SU-DHL-6 (cell line): Measurements from ENCODE around the gene DCC.

Source experiments
- H2AFZ ChIP-seq: fragments of 200-600 bp; sonication (generic); 2 replicates; pipeline ENCODE4 v1.6.1; 2014; ENCODE audit warnings: low read depth, mild to moderate bottlenecking, moderate library complexity, mixed read lengths, antibody characterized with exemption, low read length; ENCODE audit not compliant: severe bottlenecking
- H3F3A ChIP-seq: fragments of 200-600 bp; shearing (Covaris generic); 2 replicates; pipeline ENCODE4 v1.6.0; 2016; ENCODE audit warnings: antibody characterized with exemption, mild to moderate bottlenecking; ENCODE audit not compliant: insufficient read depth
- H3K27ac ChIP-seq: fragments of 200-600 bp; sonication (generic); 2 replicates; pipeline ENCODE4 v1.5.1; 2016; ENCODE audit warnings: low read depth, mild to moderate bottlenecking, low read length, moderate library complexity, mixed read lengths
- H3K27me3 ChIP-seq: fragments of 200-600 bp; sonication (generic), shearing (Covaris generic); 2 replicates; pipeline ENCODE4 v1.6.0; 2014; ENCODE audit warnings: mild to moderate bottlenecking, low read length
- H3K36me3 ChIP-seq: fragments of 200-600 bp; sonication (generic); 2 replicates; pipeline ENCODE4 v1.6.1; 2014; ENCODE audit warnings: mild to moderate bottlenecking, low read length, mixed read lengths
- H3K4me2 ChIP-seq: fragments of 300-600, 200-600 bp; shearing (Covaris generic), sonication (generic); 2 replicates; pipeline ENCODE4 v1.6.0; 2014; ENCODE audit warnings: low read length, low read depth, mild to moderate bottlenecking; ENCODE audit not compliant: poor library complexity, severe bottlenecking
- H3K4me3 ChIP-seq: fragments of 200-600 bp; sonication (generic); 2 replicates; pipeline ENCODE4 v1.5.1; 2014; ENCODE audit warnings: antibody characterized with exemption, low read length, mild to moderate bottlenecking, mixed read lengths; ENCODE audit not compliant: insufficient read depth, poor library complexity, severe bottlenecking
- H3K79me2 ChIP-seq: fragments of 200-600 bp; sonication (generic); 2 replicates; pipeline ENCODE4 v1.6.1; 2014; ENCODE audit warnings: mild to moderate bottlenecking, low read length, moderate library complexity; ENCODE audit not compliant: insufficient read depth
- H3K9ac ChIP-seq: fragments of 200-600 bp; sonication (generic); 2 replicates; pipeline ENCODE4 v1.7.0; 2014; ENCODE audit warnings: mild to moderate bottlenecking, low read length
- H3K9me2 ChIP-seq: fragments of 200-600 bp; sonication (generic); replicated peaks from 2 replicates; pipeline ENCODE4 v1.6.1; 2014; ENCODE audit warnings: low read length; ENCODE audit not compliant: insufficient read depth
- H3K9me3 ChIP-seq: fragments of 200-600 bp; sonication (generic); 2 replicates; pipeline ENCODE4 v1.6.1; 2014; ENCODE audit warnings: low read length, mixed read lengths; ENCODE audit not compliant: insufficient read depth
- H4K20me1 ChIP-seq: fragments of 200-600 bp; sonication (generic); 2 replicates; pipeline ENCODE4 v1.6.1; 2014; ENCODE audit warnings: low read depth, mild to moderate bottlenecking, antibody characterized with exemption, low read length, moderate library complexity, mixed read lengths
- EZH2phosphoT487 ChIP-seq: fragments of 200-600 bp; sonication (generic), shearing (Covaris generic); conservative IDR thresholded peaks from 2 replicates; pipeline ENCODE4 v1.6.1; 2018; ENCODE audit warnings: mild to moderate bottlenecking, antibody characterized with exemption, low read length, moderate library complexity, mixed read lengths
- TF ChIP-seq, protein P1 (sequence below): fragments of 200-600 bp; sonication (generic); IDR thresholded peaks from one replicate; pipeline ENCODE4 v1.5.1; 2017; ENCODE audit warnings: antibody characterized with exemption, mild to moderate bottlenecking, low read length, moderate library complexity; ENCODE audit not compliant: insufficient read depth, poor library complexity, severe bottlenecking

DCC gene

DNA sequence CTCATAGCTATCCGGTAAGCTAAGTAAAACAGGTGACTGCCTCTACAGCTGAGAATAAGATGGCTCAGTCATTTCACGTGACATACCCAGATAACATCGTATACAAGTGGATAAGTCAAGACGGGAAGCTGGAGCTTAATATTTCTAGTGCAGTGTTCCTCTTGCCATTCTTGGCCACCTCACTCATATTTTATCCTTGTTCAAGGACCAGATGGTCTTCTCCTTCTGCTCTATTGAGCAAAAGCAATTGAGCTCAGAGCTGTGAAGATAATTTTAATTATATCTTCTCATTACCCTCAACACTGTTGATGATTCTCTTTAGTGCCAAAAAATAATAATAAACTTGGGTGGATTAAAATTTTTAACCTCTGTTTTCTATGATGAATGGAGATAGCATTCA, 201.1 kb downstream of the DCC start:
- Histone ChIP-seq H3K9me3 (no peaks in the 10 kb centered on the region), H3K9ac (no peak overlapping the region), H3K9me2 (no peaks in the 10 kb centered on the region), H4K20me1 (no peaks in the 10 kb centered on the region), H3F3A (no peaks in the 10 kb centered on the region), H2AFZ (no peak overlapping the region), H3K27me3 (no peaks in the 10 kb centered on the region), H3K27ac (no peak overlapping the region), H3K4me3 (no peak overlapping the region), H3K4me2 (no peak overlapping the region), H3K36me3 (no peaks in the 10 kb centered on the region), H3K79me2 (no peaks in the 10 kb centered on the region)
- no peak for TF ChIP-seq EZH2phosphoT487
- TF ChIP-seq, protein P1, sequence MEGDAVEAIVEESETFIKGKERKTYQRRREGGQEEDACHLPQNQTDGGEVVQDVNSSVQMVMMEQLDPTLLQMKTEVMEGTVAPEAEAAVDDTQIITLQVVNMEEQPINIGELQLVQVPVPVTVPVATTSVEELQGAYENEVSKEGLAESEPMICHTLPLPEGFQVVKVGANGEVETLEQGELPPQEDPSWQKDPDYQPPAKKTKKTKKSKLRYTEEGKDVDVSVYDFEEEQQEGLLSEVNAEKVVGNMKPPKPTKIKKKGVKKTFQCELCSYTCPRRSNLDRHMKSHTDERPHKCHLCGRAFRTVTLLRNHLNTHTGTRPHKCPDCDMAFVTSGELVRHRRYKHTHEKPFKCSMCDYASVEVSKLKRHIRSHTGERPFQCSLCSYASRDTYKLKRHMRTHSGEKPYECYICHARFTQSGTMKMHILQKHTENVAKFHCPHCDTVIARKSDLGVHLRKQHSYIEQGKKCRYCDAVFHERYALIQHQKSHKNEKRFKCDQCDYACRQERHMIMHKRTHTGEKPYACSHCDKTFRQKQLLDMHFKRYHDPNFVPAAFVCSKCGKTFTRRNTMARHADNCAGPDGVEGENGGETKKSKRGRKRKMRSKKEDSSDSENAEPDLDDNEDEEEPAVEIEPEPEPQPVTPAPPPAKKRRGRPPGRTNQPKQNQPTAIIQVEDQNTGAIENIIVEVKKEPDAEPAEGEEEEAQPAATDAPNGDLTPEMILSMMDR, result no peak

DNA sequence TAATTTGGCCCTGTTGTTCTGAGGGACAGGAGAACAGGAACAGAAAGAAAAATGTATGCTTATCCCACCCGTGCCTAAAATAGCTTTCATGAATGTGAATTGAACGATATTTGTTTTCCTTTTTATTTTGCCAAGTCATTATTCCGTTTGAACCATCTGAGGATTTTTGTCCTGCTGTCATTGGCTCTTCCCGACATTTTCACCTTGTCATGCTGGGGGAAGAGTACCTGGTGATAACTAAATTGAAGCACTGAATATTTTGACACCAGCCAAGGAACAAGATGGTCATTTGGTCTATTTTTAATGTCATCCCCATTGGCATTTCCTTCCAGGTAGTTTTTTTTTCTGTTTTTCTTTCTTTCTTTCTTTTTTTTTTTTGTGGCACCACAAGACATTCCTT, 204.1 kb downstream of the DCC start:
- no peaks in the 10 kb centered on the region for H3K9me2 ChIP-seq
- H4K20me1 ChIP-seq, result no peaks in the 10 kb centered on the region
- no peak overlapping the region for H3K4me3 ChIP-seq
- no peak overlapping the region for H2AFZ ChIP-seq
- no peaks in the 10 kb centered on the region for H3K9me3 ChIP-seq
- no peak overlapping the region for H3K27ac ChIP-seq
- no peaks in the 10 kb centered on the region for H3K36me3 ChIP-seq
- no peaks in the 10 kb centered on the region for H3K79me2 ChIP-seq
- TF ChIP-seq, protein P1, result no peak
- no peak for TF ChIP-seq EZH2phosphoT487
- H3K9ac ChIP-seq, result no peak overlapping the region
- no peak overlapping the region for H3K4me2 ChIP-seq
- no peaks in the 10 kb centered on the region for H3K27me3 ChIP-seq
- no peaks in the 10 kb centered on the region for H3F3A ChIP-seq

DNA sequence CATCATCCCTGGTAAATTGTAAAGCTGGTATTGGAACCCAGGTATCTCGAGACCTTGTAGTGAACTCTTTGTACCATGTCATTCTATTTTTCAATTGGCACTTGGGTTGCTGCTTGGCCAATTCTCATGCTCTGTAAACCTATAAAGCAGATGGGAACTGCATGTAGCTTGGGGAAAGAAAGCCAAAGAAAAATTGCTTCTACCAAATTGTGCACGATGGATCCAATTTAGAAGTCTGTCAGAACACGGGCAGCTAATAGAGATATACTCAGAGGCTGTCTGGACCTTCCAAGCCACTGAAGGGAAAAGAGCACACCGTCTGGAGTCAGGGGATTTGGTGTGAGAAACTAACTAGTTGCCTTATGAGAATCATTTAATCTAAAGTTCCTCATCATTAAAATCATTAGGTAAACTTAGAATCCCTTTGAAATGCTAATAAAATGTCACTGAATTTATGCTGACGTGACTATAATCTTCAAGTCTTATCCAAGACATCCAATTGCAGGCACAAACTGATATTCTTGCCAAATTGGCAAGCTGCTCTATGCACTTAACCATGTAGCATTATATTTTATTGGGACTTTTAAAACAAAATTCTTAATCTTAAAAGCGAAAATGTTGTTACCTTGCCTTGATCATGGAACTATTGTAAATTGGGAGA, 206.8 kb downstream of the DCC start:
- Histone ChIP-seq H3K36me3 (no peaks in the 10 kb centered on the region), H3K79me2 (no peaks in the 10 kb centered on the region), H3K27ac (no peak overlapping the region), H4K20me1 (no peaks in the 10 kb centered on the region), H3K9ac (no peak overlapping the region), H3K27me3 (no peaks in the 10 kb centered on the region), H3K4me2 (no peak overlapping the region), H3K9me2 (no peaks in the 10 kb centered on the region), H3K9me3 (no peaks in the 10 kb centered on the region), H3F3A (no peaks in the 10 kb centered on the region), H2AFZ (no peak overlapping the region), H3K4me3 (no peak overlapping the region)
- TF ChIP-seq, protein P1, result no peak
- no peak for TF ChIP-seq EZH2phosphoT487
